Esophagus muscularis mucosa (tissue), 4 donors: Measurements from ENCODE around the gene ABHD12B.

Experiments
- CTCF ChIP-seq, 3 experiments: fragments of 200-600 bp in 2 of 3; fragments of 450-650 bp in 1 of 3; sonication (generic) in 2 of 3; IDR thresholded peaks; one replicate each; pipeline ENCODE4 v1.5.1; 2017 to 2019; ENCODE audit warnings: antibody characterized with exemption in 3 of 3, mild to moderate bottlenecking in 2 of 3, moderate library complexity in 1 of 3
- EP300 ChIP-seq: sonication (generic); formaldehyde crosslinking; IDR thresholded peaks from one replicate; pipeline ENCODE4 v1.6.1; 2017; ENCODE audit warnings: antibody characterized with exemption
- POLR2A ChIP-seq: fragments of 450-650 bp; IDR thresholded peaks from one replicate; pipeline ENCODE4 v1.6.1; 2017; ENCODE audit warnings: antibody characterized with exemption, moderate library complexity, mild to moderate bottlenecking, low read depth

DNA sequence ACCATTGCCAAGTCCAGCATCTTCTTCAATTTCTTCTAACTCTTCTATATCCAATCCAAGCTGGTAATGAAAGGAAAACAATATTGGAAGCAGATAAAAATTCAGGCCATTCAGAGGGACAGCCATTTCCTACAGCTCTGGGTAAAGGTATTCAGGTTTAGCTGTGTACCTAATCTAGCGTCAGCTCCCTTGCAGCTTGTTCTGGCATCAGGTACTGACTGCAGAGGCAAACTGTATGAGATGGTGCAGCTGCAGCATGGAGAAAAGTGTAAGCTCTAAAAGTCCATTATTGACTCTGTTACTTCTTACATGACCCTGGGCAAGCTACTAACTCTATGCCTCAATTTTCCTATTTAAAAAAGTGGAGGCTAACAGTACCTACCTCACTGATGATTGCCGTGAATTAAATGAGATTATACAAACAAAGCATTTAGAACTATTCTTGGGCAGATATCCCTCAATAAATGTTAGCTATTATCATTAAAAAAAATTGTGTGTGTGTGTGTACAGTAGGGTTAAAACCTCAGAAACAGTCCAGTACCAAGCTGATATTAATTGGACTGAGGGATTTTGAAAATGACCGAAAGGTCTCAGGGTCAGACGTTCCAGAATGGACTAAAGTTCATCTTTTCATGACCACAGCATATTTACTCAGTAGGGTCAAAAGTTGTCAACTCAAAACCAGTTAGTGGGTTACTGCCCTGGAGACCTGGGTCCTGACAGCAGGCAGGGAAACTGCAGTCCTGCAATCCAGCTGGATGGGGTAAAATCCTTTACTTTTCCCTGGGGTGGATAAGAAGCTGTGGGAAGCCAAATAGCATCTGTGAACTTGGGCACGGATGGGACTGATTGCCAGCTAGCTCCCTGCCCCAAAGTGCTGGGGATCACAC, 63.5 kb downstream of the ABHD12B start:
- no peak for TF ChIP-seq POLR2A
- no peak for TF ChIP-seq CTCF (IDR thresholded peaks at IDR 0.05)
- TF ChIP-seq EP300, result no peak
